Cardiac muscle cell (in vitro differentiated cells and primary cell): ENCODE results near the gene ADGRD1. TPM values are rescaled to one million over a fixed set of nuclear protein-coding genes. Genes with fewer than 3 reads are reported as not detected.

Experiments
- DNase-seq, 2 donors: peaks; one replicate each; pipeline versions ENCODE4 v3.0.0 to v3.0.0-alpha.2; 2010 to 2017; ENCODE audit warnings: low read depth in 1 of 2, low spot score in 1 of 2
- H3K27ac ChIP-seq: fragments of 200-600 bp; sonication (generic); 2 replicates; pipeline ENCODE4 v1.5.1; 2016
- H3K27me3 ChIP-seq: fragments of 200-600 bp; sonication (generic); 2 replicates; pipeline ENCODE4 v1.6.0; 2016; ENCODE audit warnings: control low read depth
- H3K36me3 ChIP-seq: fragments of 200-600 bp; sonication (generic); 2 replicates; pipeline ENCODE4 v1.5.1; 2016; ENCODE audit warnings: control low read depth
- H3K4me1 ChIP-seq: fragments of 200-600 bp; sonication (generic); 2 replicates; pipeline ENCODE4 v1.8.1; 2017; ENCODE audit warnings: low read depth, mild to moderate bottlenecking, mixed run types
- H3K4me3 ChIP-seq: fragments of 200-600 bp; sonication (generic); 2 replicates; pipeline ENCODE4 v1.5.1; 2016; ENCODE audit warnings: mild to moderate bottlenecking
- H3K9me3 ChIP-seq: fragments of 200-600 bp; sonication (generic); 2 replicates; pipeline ENCODE4 v1.5.1; 2017; ENCODE audit warnings: low read depth, mild to moderate bottlenecking, control low read depth
- polyA plus RNA-seq: library from polyadenylated mRNA; unstranded; fragments of >200 nt; fragmentation: Nextera tagmentation; extraction: Ambion mirVana; gene quantifications from 2 replicates; pipeline ENCODE4 v1.2.1, GENCODE V29; 2016
- total RNA-seq: library from RNA; depleted of rRNA; stranded (reverse); fragments of >200 nt; gene quantifications from 2 replicates; pipeline ENCODE4 v1.2.3, GENCODE V29; 2016
- TF ChIP-seq, protein P1 (sequence below): IDR thresholded peaks from 2 replicates; pipeline ENCODE4 v1.5.1; 2012; ENCODE audit warnings: low read depth, mild to moderate bottlenecking, low read length

The ADGRD1 gene
- total and polyA plus RNA-seq, 2 experiments from 2014 or later, result 66.6 to 74.0 TPM

DNA sequence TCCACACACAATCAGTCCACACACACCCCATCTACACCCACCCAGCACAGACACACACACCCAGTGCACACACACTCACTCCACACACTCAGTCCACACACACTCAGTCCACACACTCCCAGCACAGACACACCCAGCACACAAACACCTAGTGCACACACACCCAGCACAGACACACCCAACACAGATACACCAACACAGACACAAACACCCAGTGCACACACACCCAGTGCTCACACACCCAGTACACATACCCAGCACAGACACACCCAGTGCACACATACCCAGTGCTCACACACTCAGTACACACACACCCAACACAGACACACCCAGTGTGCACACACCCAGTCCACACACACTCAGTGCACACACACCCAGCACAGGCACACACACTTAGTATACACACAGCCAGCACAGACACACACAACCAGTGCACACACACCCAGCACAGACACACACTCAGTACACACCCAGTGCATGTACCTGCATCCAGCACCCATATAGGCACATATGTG, 63.8 kb downstream of the ADGRD1 start:
- Histone ChIP-seq H3K4me3 (no peak overlapping the region), H3K36me3 (peaks cover 4% of the 10 kb centered on the region), H3K27me3 (no peaks in the 10 kb centered on the region), H3K27ac (no peak overlapping the region), H3K9me3 (no peaks in the 10 kb centered on the region), H3K4me1 (no peaks in the 10 kb centered on the region)
- TF ChIP-seq, protein P1, sequence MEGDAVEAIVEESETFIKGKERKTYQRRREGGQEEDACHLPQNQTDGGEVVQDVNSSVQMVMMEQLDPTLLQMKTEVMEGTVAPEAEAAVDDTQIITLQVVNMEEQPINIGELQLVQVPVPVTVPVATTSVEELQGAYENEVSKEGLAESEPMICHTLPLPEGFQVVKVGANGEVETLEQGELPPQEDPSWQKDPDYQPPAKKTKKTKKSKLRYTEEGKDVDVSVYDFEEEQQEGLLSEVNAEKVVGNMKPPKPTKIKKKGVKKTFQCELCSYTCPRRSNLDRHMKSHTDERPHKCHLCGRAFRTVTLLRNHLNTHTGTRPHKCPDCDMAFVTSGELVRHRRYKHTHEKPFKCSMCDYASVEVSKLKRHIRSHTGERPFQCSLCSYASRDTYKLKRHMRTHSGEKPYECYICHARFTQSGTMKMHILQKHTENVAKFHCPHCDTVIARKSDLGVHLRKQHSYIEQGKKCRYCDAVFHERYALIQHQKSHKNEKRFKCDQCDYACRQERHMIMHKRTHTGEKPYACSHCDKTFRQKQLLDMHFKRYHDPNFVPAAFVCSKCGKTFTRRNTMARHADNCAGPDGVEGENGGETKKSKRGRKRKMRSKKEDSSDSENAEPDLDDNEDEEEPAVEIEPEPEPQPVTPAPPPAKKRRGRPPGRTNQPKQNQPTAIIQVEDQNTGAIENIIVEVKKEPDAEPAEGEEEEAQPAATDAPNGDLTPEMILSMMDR, result no peak
- DNase-seq, result no peak

DNA sequence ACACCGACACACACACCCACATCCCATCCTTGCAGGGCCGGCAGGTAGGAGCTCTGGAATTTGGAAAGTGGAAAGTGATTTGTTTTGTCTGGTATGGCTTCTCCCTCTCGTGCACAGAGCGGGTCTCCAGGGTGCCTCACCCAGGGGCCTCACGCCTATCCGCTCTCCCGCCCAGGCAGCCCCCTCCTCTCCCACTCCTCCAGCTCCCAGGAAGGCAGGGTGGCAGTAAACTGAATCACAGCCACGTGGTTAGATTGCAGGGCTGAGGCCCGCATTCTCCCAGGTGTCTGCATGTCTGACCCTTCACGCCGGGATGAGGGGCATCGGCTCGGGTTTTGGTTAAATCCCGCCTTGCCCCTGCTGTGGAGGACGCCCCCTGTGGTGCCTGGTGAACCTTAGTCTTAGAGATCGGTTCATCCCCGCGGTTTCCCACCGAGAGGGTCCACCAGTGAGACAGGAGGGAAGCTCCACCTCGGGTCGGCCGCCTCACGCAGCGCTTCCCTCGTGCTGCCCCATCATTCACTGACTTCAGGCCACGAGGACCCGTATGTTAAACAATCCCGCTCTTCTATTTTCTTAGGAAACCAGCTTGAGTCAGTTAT, 64.4 kb downstream of the ADGRD1 start:
- H3K27me3 ChIP-seq, result no peaks in the 10 kb centered on the region
- H3K36me3 ChIP-seq, result peaks cover 4% of the 10 kb centered on the region
- DNase-seq, result no peak
- no peak overlapping the region for H3K27ac ChIP-seq
- TF ChIP-seq, protein P1, result no peak
- H3K4me3 ChIP-seq, result no peak overlapping the region
- no peaks in the 10 kb centered on the region for H3K4me1 ChIP-seq
- H3K9me3 ChIP-seq, result no peaks in the 10 kb centered on the region

DNA sequence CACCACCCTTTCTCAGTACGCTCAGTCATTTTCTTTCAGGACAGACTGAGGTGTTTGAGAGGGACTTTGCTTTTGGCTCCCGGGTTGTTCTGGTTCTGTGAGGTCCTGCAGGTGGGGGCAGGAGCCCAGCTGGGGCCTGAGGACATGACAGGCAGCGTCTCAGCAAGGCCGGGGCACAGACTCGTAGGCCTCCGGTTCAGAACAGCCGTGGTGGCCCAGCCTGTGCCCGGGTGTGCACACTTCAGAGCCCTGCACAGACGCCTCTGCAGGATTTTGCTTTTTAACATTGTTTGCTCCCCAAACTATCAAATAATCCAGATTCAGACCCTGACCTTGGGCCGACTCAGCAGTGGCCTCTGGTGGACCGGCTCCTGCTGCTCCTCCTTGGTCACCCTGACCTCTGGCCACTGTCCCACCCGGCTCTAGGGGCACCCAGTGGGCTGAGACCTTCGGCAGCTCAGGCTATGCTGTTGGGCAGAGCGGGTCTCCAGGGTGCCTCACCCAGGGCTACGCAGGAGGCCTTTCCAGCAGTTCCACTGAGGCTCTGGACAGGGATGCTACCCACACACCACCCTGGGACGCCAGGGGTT, 65.2 kb downstream of the ADGRD1 start:
- no peaks in the 10 kb centered on the region for H3K4me1 ChIP-seq
- no peaks in the 10 kb centered on the region for H3K9me3 ChIP-seq
- H3K4me3 ChIP-seq, result no peak overlapping the region
- TF ChIP-seq, protein P1, result no peak
- no peaks in the 10 kb centered on the region for H3K27me3 ChIP-seq
- no peak for DNase-seq
- no peak overlapping the region for H3K27ac ChIP-seq
- peaks cover 9% of the 10 kb centered on the region for H3K36me3 ChIP-seq

DNA sequence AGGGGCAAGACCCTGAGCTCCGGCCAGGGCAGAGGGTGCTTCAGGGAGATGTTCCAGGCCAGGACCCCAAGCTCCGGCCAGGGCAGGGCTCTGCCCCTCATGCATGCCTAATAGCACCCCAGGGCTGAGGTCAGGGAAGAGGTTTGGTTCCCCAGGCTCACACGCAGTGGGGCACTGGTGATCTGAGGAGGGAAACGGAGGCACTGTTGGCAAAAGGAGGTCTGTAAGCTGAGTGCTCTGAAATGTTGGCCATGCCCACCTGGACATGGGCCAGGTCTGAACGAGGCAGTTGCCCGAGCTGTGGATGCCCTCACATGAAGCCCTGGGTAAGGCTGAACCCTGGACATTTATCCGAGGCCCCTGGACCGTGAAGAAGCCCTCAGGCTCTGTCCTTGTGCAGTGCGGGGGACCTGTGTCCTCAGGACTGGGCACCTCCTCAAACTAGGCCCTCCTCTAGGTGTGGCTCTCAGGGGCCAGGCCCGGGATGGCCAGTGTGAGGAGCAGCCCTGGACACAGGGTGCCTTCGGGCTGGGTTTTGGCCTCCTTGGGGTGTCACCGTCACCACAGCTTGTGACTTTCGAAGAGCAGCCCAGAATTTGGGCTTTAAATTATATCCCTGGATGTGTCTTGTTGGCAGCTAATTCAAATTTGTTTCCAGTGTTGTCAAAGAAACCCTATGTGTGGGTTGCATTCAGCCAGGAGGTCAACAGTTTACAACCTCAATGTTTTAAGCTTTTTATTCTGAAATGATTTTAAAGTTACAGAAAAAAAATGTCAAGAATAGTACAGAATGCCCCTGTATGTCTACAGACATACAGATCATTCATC, 66.8 kb downstream of the ADGRD1 start:
- no peak for DNase-seq
- TF ChIP-seq, protein P1, result no peak
- H3K4me3 ChIP-seq, result no peak overlapping the region
- no peaks in the 10 kb centered on the region for H3K27me3 ChIP-seq
- H3K9me3 ChIP-seq, result no peaks in the 10 kb centered on the region
- H3K36me3 ChIP-seq, result peaks cover 13% of the 10 kb centered on the region
- no peak overlapping the region for H3K27ac ChIP-seq
- no peaks in the 10 kb centered on the region for H3K4me1 ChIP-seq

DNA sequence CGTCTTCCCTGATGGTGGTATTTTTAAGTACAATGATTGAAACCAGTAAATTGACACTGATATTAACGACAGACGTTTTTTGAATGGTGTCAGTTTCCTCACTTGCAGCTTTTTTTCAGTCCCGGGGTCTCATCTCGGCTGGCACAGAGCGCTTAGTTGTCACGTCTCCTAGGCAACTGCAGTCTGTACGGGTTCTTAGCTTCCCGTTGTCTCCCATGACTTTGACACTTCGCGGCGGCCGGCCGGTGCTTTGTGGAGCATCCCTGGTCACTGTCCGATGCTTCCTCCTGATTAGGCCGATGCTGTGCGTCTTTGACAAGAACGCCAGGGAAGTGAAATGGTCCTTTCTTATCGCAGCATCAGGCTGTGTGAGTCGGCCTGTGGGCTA, 67.4 kb downstream of the ADGRD1 start:
- no peak for DNase-seq
- no peaks in the 10 kb centered on the region for H3K27me3 ChIP-seq
- peaks cover 13% of the 10 kb centered on the region for H3K36me3 ChIP-seq
- H3K4me1 ChIP-seq, result no peaks in the 10 kb centered on the region
- H3K9me3 ChIP-seq, result no peaks in the 10 kb centered on the region
- TF ChIP-seq, protein P1, result no peak
- H3K4me3 ChIP-seq, result no peak overlapping the region
- H3K27ac ChIP-seq, result no peak overlapping the region
